HG03520 (cell line): ENCODE results near the gene MAP2K3.
"Not testable (repeated sequence)": the region's sequence is repeated elsewhere in the genome, so short reads cannot be mapped to it uniquely, and the experiment has no call there.

ENCODE experiments used
- ATAC-seq: cut with Tn5 transposase; IDR thresholded peaks from one replicate; pipeline ENCODE4 v1.9.1; 2021; ENCODE audit warnings: mild to moderate bottlenecking, moderate library complexity; ENCODE audit not compliant: unreplicated experiment

Gene MAP2K3

DNA sequence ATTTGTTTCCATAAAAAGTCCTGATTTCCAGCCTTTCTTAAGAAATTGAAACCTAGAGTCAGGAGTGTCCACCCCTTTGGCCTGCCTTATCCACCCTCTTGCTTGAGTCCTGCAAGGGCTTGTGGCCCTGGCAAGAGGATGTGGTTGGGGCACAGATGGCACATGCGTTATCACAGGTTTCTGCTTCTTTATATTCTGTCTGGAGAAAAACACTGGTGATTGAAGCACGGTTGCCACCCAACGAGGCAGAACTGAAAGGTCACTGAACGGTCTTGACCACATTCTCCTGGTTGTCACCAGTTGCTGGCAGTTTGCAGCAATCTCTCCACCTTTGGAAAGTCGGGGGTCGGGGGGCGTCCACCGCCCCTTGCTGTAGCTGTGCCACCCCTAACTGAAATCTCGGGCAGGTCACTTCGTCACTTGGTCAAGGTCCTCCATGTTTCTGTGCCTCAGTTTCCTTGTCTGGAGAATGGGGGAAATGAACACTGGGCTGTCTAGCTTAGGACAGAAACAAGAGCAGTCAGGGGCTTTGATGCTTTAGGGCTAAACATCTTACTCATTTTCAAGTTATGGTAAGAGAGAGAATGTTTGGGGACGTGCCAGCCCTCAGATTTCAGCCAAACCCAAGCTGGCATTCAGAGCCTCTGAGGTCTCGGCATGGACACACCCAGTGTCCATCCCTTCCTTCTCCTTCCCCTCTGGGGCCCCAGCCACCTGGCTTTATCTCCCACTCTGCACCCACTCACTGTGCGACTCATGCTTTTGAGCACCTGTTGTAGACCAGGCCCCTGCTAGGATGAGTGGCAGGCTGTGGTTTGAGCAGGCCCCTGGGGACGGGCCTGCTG lies 63.8 kb downstream of the MAP2K3 start:
- peak; percentile 63 for ATAC-seq

GRCh38 chr17:21348926-21349261 lies 64.4 kb downstream of the MAP2K3 start:
- ATAC-seq = not testable (repeated sequence)

- not testable (repeated sequence) for ATAC-seq
Observed at GRCh38 chr17:21349358-21350050, 65.0 kb downstream of the MAP2K3 start.

DNA sequence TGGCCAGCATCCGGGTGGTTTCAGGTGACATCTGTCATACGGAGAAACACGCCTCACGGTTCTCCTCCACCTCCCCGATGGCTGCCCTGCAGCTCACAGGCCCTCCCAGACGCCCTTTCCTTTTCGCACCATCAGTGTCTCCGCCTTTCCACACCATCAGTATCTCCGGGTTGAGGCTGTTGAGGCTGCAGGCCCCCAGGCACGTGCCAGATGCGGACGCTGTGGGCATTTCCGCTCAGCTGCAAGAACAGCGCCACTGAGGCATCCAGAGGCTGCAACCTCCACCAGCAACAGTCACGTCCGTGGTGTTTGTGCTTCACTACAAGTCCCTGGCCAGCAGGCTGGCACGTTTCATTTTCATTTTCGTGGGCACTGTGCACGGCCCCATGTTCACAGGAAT lies 66.0 kb downstream of the MAP2K3 start:
- not testable (repeated sequence) for ATAC-seq

- ATAC-seq = no peak
Observed at GRCh38 chr17:21351366-21352065, 67.0 kb downstream of the MAP2K3 start.

- ATAC-seq = no peak
Observed at GRCh38 chr17:21352221-21352980, 67.9 kb downstream of the MAP2K3 start.

DNA sequence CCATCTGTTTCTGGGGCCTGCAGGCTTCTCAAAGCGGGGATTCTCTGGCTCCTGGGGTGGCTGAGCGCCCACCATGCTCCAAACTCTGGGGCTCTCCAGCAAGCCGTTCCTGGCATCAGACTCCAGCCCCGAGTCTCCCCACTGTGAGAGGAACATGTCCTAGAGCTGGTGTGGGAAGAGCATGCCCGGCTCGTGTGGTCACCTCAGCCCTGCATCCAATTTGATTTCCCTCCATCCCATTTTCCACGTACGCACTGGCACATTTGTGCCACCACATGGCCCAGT lies 68.4 kb downstream of the MAP2K3 start:
- no peak for ATAC-seq

DNA sequence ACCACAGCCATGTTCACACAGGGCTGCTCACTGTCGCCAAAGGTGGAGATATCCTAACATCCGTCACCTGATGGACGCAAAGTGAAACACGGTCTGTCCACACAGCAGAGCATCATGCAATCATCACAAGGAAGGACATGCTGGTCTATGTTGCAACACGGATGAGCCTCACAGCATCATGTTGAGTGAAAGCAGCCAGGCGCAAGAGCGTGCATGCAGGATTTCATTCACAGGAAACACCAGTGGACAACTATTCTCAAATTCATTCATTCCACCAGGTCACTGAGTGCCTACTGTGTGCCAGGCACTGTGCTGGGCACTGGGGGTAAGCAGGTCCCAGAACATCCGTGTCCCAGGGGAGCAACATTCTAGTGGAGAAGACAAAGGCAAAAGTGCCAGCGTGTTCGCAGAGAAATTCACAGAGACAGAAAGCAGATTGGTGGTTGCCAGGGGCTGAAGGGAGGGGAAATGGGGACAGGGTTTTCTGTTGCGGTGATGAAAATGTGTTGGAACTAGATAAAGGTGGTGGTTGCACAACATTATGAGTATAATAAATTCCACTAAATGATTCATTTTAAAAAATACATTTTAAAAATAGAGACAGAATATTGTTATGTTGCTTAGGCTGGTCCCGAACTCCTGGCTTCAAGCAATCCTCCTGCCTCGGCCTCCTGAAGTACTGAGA lies 69.0 kb downstream of the MAP2K3 start:
- ATAC-seq = no peak

GRCh38 chr17:21354796-21355385 lies 70.4 kb downstream of the MAP2K3 start:
- no peak for ATAC-seq

DNA sequence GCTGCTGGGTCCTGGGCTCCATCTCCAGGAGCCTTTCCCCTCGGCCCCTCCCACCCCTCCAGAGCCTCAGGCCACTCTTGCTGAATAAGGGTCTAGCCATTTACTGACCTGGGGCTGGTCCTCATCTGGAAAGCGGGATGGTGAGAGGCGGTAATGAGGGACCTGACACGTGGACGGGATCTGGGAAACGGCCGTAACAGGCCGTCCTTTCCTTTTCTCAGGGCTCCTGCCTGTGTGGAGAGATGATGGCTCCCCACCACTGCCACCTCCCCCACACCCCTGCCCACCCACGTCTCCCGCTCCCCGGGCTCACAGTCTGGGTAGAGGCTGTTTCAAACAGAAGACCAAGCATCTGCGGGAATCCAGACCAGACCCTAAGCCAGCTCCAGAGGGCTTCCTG lies 71.1 kb downstream of the MAP2K3 start:
- no peak for ATAC-seq

DNA sequence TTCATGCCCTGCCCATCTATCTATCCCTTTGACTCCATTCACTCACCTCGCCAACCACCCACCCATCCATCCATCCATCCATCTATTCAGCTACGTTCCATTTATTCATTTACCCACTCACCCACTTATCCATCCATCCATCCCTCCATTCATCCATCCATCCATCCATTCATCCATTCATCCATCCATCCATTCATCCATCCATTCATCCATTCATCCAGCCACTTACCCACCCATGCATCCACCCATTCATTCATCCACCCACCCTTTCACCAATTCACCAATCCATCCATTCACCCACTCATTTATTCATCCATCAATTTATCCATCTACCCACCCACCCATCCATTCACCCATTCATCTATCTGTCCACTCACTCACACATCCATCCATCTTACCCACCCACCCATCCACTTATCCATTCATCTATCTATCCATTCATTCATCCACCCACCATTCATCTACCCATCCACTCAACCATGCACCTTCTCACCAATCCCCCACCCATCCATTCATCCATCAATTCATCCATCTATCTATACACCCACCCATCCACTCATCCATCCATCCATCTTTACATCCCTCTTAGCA lies 72.1 kb downstream of the MAP2K3 start:
- ATAC-seq = no peak

DNA sequence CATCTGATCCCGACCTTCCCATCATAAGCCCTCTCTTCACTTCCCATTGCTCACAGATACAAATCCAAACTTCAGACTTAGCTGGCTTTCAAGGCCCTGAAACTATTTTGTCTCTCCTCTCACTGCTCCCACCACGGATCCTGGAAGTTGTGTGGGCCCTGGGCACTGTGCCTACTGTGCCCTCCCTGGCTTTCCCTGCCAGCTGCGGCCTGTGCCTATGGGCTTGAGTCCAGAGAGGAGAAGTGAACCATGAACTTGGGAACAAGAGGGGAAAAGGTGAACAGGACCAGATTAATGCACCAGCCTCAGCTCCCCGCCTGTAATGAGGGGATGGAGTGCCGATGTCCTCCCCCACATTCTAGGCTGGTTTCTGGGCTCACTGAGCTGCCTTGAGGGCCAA lies 72.8 kb downstream of the MAP2K3 start:
- ATAC-seq = no peak

DNA sequence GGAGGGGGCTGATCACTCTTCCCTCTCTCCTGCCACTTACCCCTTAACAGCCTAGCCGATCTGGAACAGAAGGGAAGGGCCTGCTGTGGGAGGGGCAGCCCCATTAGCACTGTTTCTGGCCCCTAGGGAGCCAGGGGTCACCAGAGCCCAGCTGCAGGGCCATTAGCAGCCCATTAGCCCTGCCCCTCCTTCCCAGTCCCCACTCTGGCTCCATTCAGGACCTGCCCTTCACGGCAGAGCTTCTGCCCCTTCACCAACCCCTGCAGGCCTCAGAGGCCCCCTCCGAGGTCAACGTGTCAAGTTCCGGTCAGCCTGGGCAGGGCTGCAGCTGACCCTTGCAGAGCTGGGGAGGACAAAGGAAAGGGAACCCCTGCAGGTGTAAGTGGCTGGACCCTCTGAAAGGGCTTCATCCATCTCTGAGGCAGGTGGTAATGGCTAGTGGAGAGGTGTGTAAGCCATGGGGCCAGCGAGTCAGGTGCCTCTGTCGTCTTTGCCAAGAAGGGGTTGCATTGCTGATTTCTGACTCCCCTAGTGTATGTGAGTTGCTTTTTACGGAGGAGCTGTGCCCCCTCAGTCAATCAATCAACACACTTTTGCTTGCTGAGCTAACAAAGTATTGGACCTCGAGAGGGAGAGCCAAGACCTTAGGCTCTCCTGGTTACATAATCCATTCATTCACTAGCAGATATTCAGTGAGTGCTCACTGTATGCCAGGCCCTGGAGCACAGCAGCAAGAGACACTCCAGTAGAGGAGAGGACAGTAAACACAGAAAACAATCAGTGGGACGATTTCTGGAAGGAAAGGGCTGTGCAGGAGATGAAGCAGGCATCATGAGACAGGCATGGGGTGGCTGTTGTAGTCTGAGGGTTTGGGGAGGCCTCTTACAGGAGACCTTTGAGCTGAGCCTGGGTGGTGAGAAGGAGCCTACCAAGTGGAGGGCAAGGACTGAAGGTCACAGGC lies 73.5 kb downstream of the MAP2K3 start:
- no peak for ATAC-seq

GRCh38 chr17:21358682-21359482 lies 74.4 kb downstream of the MAP2K3 start:
- no peak for ATAC-seq

DNA sequence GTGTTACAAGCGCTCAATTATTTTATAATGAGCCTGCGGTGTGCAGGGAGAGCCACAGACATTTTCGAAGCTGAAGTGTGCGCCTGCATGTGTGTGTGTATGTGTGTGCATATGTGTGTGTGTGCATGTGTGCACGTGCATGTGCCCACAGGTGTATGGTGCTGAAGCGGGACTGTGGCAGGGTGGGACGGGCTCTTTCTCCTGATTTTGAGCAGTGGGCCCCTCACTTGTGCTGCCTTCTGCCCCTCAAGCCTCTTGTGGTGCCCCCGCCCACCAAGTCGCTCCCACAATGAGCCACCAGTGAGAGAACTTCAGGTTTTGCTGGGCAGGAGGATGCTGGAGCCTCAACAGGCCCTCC lies 75.0 kb downstream of the MAP2K3 start:
- ATAC-seq = no peak

GRCh38 chr17:21360048-21360447 lies 75.5 kb downstream of the MAP2K3 start:
- no peak for ATAC-seq

- no peak for ATAC-seq
Observed at GRCh38 chr17:21361020-21361809, 76.7 kb downstream of the MAP2K3 start.
